ENCODE results near the gene ANKRD11.

Gene ANKRD11

GRCh38 chr16:89349947-89350633, 140.3 kb downstream of the ANKRD11 start:
- Histone ChIP-seq H3K4me3 (ENCODE audit: low read depth, low read length) (no peak overlapping the region), H3K27ac (no peak overlapping the region), H3K9me3 (ENCODE audit: severe bottlenecking) (no peaks in the 10 kb centered on the region), H3K27me3 (ENCODE audit: insufficient read depth, low read depth, severe bottlenecking) (no peaks in the 10 kb centered on the region), H3K36me3 (no peaks in the 10 kb centered on the region)
- DNase-seq, result no peak
- TF ChIP-seq, protein P1, sequence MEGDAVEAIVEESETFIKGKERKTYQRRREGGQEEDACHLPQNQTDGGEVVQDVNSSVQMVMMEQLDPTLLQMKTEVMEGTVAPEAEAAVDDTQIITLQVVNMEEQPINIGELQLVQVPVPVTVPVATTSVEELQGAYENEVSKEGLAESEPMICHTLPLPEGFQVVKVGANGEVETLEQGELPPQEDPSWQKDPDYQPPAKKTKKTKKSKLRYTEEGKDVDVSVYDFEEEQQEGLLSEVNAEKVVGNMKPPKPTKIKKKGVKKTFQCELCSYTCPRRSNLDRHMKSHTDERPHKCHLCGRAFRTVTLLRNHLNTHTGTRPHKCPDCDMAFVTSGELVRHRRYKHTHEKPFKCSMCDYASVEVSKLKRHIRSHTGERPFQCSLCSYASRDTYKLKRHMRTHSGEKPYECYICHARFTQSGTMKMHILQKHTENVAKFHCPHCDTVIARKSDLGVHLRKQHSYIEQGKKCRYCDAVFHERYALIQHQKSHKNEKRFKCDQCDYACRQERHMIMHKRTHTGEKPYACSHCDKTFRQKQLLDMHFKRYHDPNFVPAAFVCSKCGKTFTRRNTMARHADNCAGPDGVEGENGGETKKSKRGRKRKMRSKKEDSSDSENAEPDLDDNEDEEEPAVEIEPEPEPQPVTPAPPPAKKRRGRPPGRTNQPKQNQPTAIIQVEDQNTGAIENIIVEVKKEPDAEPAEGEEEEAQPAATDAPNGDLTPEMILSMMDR (IDR thresholded peaks at IDR 0.05; ENCODE audit: low read depth, low read length), result no peak

DNA sequence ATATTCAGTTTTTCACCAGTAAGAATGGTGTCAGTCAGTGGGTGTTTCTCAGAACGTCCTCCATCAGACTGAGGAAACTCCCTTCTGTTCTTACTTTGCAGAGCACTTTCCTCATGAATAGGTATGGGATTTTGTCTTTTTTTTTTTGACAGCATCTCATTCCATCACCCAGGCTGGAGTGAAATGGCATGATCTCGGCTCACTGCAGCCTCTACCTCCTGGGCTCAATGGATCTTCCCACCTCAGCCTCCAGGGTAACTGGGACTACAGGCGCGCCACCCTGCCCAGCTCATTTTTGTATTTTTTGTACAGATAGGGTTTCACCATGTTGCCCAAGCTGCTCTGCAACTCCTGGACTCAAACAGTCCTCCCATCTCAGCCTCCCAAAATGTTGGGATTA, 142.6 kb downstream of the ANKRD11 start:
- TF ChIP-seq, protein P1 (IDR thresholded peaks at IDR 0.05; ENCODE audit: low read depth, low read length), result no peak
- no peak for DNase-seq
- no peaks in the 10 kb centered on the region for H3K9me3 ChIP-seq (ENCODE audit: severe bottlenecking)
- H3K36me3 ChIP-seq, result no peaks in the 10 kb centered on the region
- no peaks in the 10 kb centered on the region for H3K27me3 ChIP-seq (ENCODE audit: insufficient read depth, low read depth, severe bottlenecking)
- no peak overlapping the region for H3K4me3 ChIP-seq (ENCODE audit: low read depth, low read length)
- no peak overlapping the region for H3K27ac ChIP-seq

GRCh38 chr16:89346869-89347268, 143.5 kb downstream of the ANKRD11 start:
- Histone ChIP-seq H3K36me3 (no peaks in the 10 kb centered on the region), H3K27me3 (ENCODE audit: insufficient read depth, low read depth, severe bottlenecking) (no peaks in the 10 kb centered on the region), H3K9me3 (ENCODE audit: severe bottlenecking) (no peaks in the 10 kb centered on the region), H3K27ac (peak overlapping the region; percentile 85), H3K4me3 (ENCODE audit: low read depth, low read length) (no peak overlapping the region)
- no peak for DNase-seq
- TF ChIP-seq, protein P1 (IDR thresholded peaks at IDR 0.05; ENCODE audit: low read depth, low read length), result no peak

GRCh38 chr16:89345642-89346150, 144.7 kb downstream of the ANKRD11 start:
- peak overlapping the region; percentile 85 for H3K27ac ChIP-seq
- peak; percentile 54 for DNase-seq
- no peaks in the 10 kb centered on the region for H3K9me3 ChIP-seq (ENCODE audit: severe bottlenecking)
- TF ChIP-seq, protein P1 (IDR thresholded peaks at IDR 0.05; ENCODE audit: low read depth, low read length), result no peak
- H3K36me3 ChIP-seq, result no peaks in the 10 kb centered on the region
- H3K4me3 ChIP-seq (ENCODE audit: low read depth, low read length), result no peak overlapping the region
- no peaks in the 10 kb centered on the region for H3K27me3 ChIP-seq (ENCODE audit: insufficient read depth, low read depth, severe bottlenecking)

DNA sequence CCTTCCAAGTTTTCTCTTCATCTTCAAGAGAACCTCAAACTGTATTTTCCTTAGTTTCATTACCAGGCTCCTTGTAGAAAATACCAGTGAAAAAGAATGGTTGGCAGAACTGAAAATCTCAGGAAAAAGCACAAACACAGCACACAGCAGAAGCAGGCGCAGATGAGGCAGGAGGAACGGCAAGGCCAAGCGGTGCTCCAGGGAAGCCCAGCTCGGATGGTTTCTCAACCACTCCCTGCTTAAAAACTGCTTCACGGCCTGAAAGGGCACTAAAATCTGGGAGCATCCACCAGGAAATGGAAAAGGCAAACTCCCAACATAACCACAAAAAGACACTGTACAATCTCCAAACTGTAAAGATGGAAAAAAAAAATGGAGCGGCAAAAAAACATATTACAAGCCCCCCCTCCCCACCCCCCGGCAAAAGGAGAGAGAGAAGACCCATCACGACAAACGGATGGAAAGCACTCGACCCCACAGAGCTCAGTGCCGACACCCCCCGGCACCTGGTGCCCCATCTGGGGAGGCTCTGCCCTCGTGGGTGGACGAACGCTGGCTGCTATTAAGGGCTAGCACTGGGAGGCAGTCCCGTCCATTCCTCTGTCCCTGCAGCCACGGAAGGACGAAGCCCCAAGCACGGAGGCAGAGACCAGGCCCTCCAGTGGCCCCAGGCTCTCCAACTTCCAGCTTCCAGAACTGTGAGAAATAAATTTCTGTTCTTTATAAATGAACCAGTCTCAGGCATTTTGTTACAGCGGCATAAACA, 145.3 kb downstream of the ANKRD11 start:
- peak; percentile 23 for DNase-seq
- Histone ChIP-seq H3K27ac (peak overlapping the region; percentile 85), H3K4me3 (ENCODE audit: low read depth, low read length) (no peak overlapping the region), H3K9me3 (ENCODE audit: severe bottlenecking) (no peaks in the 10 kb centered on the region), H3K27me3 (ENCODE audit: insufficient read depth, low read depth, severe bottlenecking) (no peaks in the 10 kb centered on the region), H3K36me3 (no peaks in the 10 kb centered on the region)
- TF ChIP-seq, protein P1 (IDR thresholded peaks at IDR 0.05; ENCODE audit: low read depth, low read length), result no peak
